OCI-LY7 (cell line): ENCODE data around the gene MBTD1. TPM values are rescaled to one million over a fixed set of nuclear protein-coding genes. Genes with fewer than 3 reads are reported as not detected.
"Not testable (repeated sequence)": the region's sequence is repeated elsewhere in the genome, so short reads cannot be mapped to it uniquely, and the experiment has no call there.

Source experiments
- BruUV-seq: library from RNA; stranded (reverse); fragments of 400-500 nt; replicated peaks from 2 replicates; lab custom pipeline; 2021; lab: Mats Ljungman, UMichigan
- CTCF ChIA-PET: fragments of 300-600 bp; sonication (Branson Sonifier 250); formaldehyde crosslinking; loops from one replicate; lab custom pipeline; 2022; ENCODE audit warnings: antibody characterized with exemption; ENCODE audit not compliant: unreplicated experiment; lab: Charles Lee
- POLR2A ChIA-PET: fragments of 300-600 bp; sonication (Branson Sonifier 250); formaldehyde crosslinking; loops from one replicate; lab custom pipeline; 2022; ENCODE audit warnings: antibody characterized with exemption; lab: Charles Lee
- DNase-seq: peaks from one replicate; pipeline ENCODE4 v3.0.0-alpha.2; 2015; ENCODE audit warnings: low spot score
- H2AFZ ChIP-seq: fragments of 200-600 bp; sonication (generic), shearing (Covaris generic); 2 replicates; pipeline ENCODE4 v1.6.1; 2014; ENCODE audit warnings: mild to moderate bottlenecking, antibody characterized with exemption, low read length, moderate library complexity
- H3K27ac ChIP-seq: fragments of 200-600 bp; sonication (generic); 2 replicates; pipeline ENCODE4 v1.5.1; 2014; ENCODE audit warnings: mixed run types, low read depth, mild to moderate bottlenecking, moderate library complexity, low read length, inconsistent platforms; ENCODE audit not compliant: poor library complexity, severe bottlenecking
- H3K36me3 ChIP-seq: fragments of 200-600 bp; sonication (generic); 2 replicates; pipeline ENCODE4 v1.6.1; 2014; ENCODE audit warnings: mild to moderate bottlenecking, antibody characterized with exemption, low read length, moderate library complexity, mixed read lengths; ENCODE audit not compliant: insufficient read depth
- H3K4me1 ChIP-seq: fragments of 200-600 bp; sonication (generic); 2 replicates; pipeline ENCODE4 v1.5.1; 2014; ENCODE audit warnings: mild to moderate bottlenecking, low read length; ENCODE audit not compliant: insufficient read depth, poor library complexity, severe bottlenecking
- H3K4me2 ChIP-seq: fragments of 200-600 bp; sonication (generic); 2 replicates; pipeline ENCODE4 v1.6.1; 2014; ENCODE audit warnings: mild to moderate bottlenecking, low read length
- H3K4me3 ChIP-seq: fragments of 200-600 bp; sonication (generic); 2 replicates; pipeline ENCODE4 v1.5.1; 2014; ENCODE audit warnings: mild to moderate bottlenecking, low read depth, low read length; ENCODE audit not compliant: poor library complexity, severe bottlenecking
- H3K79me2 ChIP-seq: fragments of 200-600 bp; sonication (generic); 2 replicates; pipeline ENCODE4 v1.6.1; 2016; ENCODE audit warnings: low read depth, mild to moderate bottlenecking, low read length, moderate library complexity, mixed read lengths; ENCODE audit not compliant: insufficient read depth
- H3K9me2 ChIP-seq: fragments of 200-600 bp; sonication (generic); 2 replicates; pipeline ENCODE4 v1.6.1; 2016; ENCODE audit warnings: mild to moderate bottlenecking, low read length, mixed read lengths; ENCODE audit not compliant: insufficient read depth
- H3K9me3 ChIP-seq: fragments of 200-600 bp; sonication (generic); 2 replicates; pipeline ENCODE4 v1.6.1; 2014; ENCODE audit warnings: mild to moderate bottlenecking, mixed run types, low read length, mixed read lengths
- H4K20me1 ChIP-seq: fragments of 200-600 bp; sonication (generic); 2 replicates; pipeline ENCODE4 v1.6.1; 2014; ENCODE audit warnings: mild to moderate bottlenecking, antibody characterized with exemption, low read length, moderate library complexity, mixed read lengths; ENCODE audit not compliant: insufficient read depth
- CTCF ChIP-seq: fragments of 200-600 bp; sonication (generic); conservative IDR thresholded peaks from 2 replicates; pipeline ENCODE4 v1.5.1; 2014; ENCODE audit warnings: mild to moderate bottlenecking, antibody characterized with exemption, low read length, moderate library complexity, mixed read lengths
- EZH2phosphoT487 ChIP-seq: fragments of 200-600 bp; sonication (generic); IDR thresholded peaks from 2 replicates; pipeline ENCODE4 v1.6.1; 2018; ENCODE audit warnings: low read depth, borderline replicate concordance, mild to moderate bottlenecking, mixed run types, antibody characterized with exemption, low read length, moderate library complexity, mixed read lengths
- intact Hi-C: fragments of 100-400 bp; cut with micrococcal nuclease; formaldehyde crosslinking; loops from one replicate; pipeline ENCODE4 v1.10.0; 2022; ENCODE audit not compliant: unreplicated experiment
- total RNA-seq, 2 experiments: library from RNA; depleted of rRNA in 1 of 2; stranded (reverse); fragments of >200 nt in 1 of 2; shearing (Covaris generic) in 1 of 2; gene quantifications; 2 replicates each; pipeline ENCODE4 v1.2.3, GENCODE V29; 2014 to 2022

The MBTD1 gene
- total RNA-seq, 2 experiments from 2014 or later: 17.3 to 39.1 TPM

- peaks cover 22% of the 10 kb centered on the region for H3K36me3 ChIP-seq
- peaks cover 85% of the 10 kb centered on the region for H3K79me2 ChIP-seq
- peak overlapping the region; percentile 45 for H3K4me2 ChIP-seq
- no peak for DNase-seq
- H3K9me2 ChIP-seq: no peaks in the 10 kb centered on the region
- no TSS peak for BruUV-seq
- H4K20me1 ChIP-seq: peaks cover 6% of the 10 kb centered on the region; the same call in 1 of the 2 replicates
- no peak overlapping the region for H2AFZ ChIP-seq
- ChIA-PET POLR2A (interaction anchor here (0.7 to 5.0 kb wide), 5 partner anchors 11 to 59 kb away, joined by 3 to 24 read pairs (median 10); no protein-coding TSS in a partner anchor), CTCF (no interaction called here)
- peaks cover 89% of the 10 kb centered on the region for H3K4me1 ChIP-seq
- H3K9me3 ChIP-seq: no peaks in the 10 kb centered on the region
- intact Hi-C loops: no loop called here
- TF ChIP-seq EZH2phosphoT487 (no peak), CTCF (no peak)
- peak overlapping the region; percentile 13 for H3K4me3 ChIP-seq
- peak overlapping the region; percentile 88 for H3K27ac ChIP-seq
Observed at GRCh38 chr17:51228161-51228560, 31.7 kb downstream of the MBTD1 start.

DNA sequence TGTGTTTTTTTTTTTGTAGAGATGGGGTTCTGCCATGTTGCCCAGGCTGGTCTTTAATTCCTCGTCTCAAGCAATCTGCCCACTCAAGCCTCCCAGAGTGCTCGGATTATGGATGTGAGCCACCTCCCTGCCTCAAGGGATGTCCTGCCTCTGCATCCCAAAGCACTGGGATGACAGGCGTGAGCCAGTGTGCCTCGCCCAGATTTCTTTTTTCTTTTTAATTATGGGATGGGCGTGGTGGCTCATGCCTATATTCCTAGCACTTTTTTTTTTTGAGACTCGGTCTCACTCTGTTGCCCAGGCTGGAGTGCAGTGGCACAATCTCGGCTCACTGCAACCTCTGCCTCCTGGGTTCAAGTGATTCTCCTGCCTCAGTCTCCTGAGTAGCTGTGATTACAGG is 34.3 kb downstream of the MBTD1 start:
- DNase-seq, BruUV-seq, H3K9me2 ChIP-seq, H2AFZ ChIP-seq, H4K20me1 ChIP-seq, intact Hi-C loops, H3K9me3 ChIP-seq, CTCF ChIA-PET: not testable (repeated sequence)
- Histone ChIP-seq H3K4me2 (peak overlapping the region; percentile 57), H3K27ac (peak overlapping the region; percentile 67), H3K4me3 (peak overlapping the region; percentile 44), H3K79me2 (peaks cover 59% of the 10 kb centered on the region), H3K4me1 (peaks cover 63% of the 10 kb centered on the region), H3K36me3 (peaks cover 43% of the 10 kb centered on the region)
- POLR2A ChIA-PET: interaction anchor here (0.7 to 1.3 kb wide), 2 partner anchors 8 to 27 kb away, joined by 3 to 4 read pairs; no protein-coding TSS in a partner anchor

GRCh38 chr17:51224402-51225262 is 35.2 kb downstream of the MBTD1 start:
- BruUV-seq: no TSS peak
- H3K4me3 ChIP-seq: peak overlapping the region; percentile 44
- no peaks in the 10 kb centered on the region for H3K9me3 ChIP-seq
- no peak overlapping the region for H2AFZ ChIP-seq
- peak overlapping the region; percentile 67 for H3K27ac ChIP-seq
- H3K36me3 ChIP-seq: peaks cover 52% of the 10 kb centered on the region
- TF ChIP-seq CTCF (no peak), EZH2phosphoT487 (no peak)
- H3K79me2 ChIP-seq: peaks cover 52% of the 10 kb centered on the region
- peak; percentile 30 for DNase-seq
- no peaks in the 10 kb centered on the region for H3K9me2 ChIP-seq
- peaks cover 6% of the 10 kb centered on the region; the same call in 1 of the 2 replicates for H4K20me1 ChIP-seq
- intact Hi-C loops: no loop called here
- peak overlapping the region; percentile 57 for H3K4me2 ChIP-seq
- peaks cover 54% of the 10 kb centered on the region for H3K4me1 ChIP-seq
- ChIA-PET POLR2A (interaction anchor here (0.6 to 1.3 kb wide), 3 partner anchors 9 to 28 kb away, joined by 3 to 4 read pairs (median 3); no protein-coding TSS in a partner anchor), CTCF (no interaction called here)
